Measurements from ENCODE around the gene SMYD5. TPM values are rescaled to one million over a fixed set of nuclear protein-coding genes. Genes with fewer than 3 reads are reported as not detected.

Gene SMYD5
- total RNA-seq, 1 experiment from 2014 or later = 37.4 TPM

DNA sequence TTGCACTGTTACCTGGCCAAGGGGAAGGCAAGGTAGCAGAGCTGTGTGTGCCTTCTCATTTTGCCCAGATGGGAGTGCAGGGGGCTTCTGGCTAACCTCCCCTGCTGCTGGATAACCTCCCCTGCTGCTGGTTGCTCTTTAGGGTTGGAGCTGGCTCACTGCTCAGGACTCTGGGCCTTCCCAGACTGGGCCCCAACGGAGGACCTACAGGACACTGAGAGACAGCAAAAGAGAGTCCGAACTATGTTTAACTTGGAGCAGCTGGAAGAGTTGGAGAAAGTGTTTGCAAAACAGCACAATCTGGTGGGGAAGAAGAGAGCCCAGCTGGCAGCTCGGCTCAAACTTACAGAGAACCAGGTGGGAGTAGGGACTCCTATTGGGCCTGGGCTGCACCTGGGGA, 5.8 kb upstream of the SMYD5 start:
- CTCF ChIA-PET = no interaction called here
- H3K4me3 ChIP-seq (replicated peaks in 1 of 2; ENCODE audit: low read depth in 1 of 2, low read length in 2 of 2) = no peak overlapping the region
- no peaks in the 10 kb centered on the region for H3K27me3 ChIP-seq (ENCODE audit: insufficient read depth, low read length)
- intact Hi-C loops (cut with micrococcal nuclease) = no loop called here
- H3K27ac ChIP-seq (ENCODE audit: low read depth, low read length) = no peak overlapping the region
- no peak overlapping the region for H2AFZ ChIP-seq (ENCODE audit: low read depth, low read length, poor library complexity, severe bottlenecking)
- RAD21 ChIA-PET (ENCODE audit: low non-redundant PET in 1 of 2, low total read pairs in 2 of 2, uncharacterized antibody in 2 of 2, unreplicated experiment in 2 of 2) = no interaction called here
- TF ChIP-seq EZH2phosphoT487 (IDR thresholded peaks at IDR 0.05; ENCODE audit: borderline replicate concordance) = no peak
- TF ChIP-seq ZBTB33 (IDR thresholded peaks at IDR 0.05; ENCODE audit: extremely low read depth, insufficient replicate concordance, low read length) = no peak
- no peak for TF ChIP-seq TCF7L2 (IDR thresholded peaks at IDR 0.05; ENCODE audit: borderline replicate concordance, extremely low read depth, insufficient read depth, insufficient read length)
- TF ChIP-seq JUND (IDR thresholded peaks at IDR 0.05) = no peak
- no peak for TF ChIP-seq CEBPB (IDR thresholded peaks at IDR 0.05; ENCODE audit: low read depth)
- no peak for TF ChIP-seq CBX3 (IDR thresholded peaks at IDR 0.05; ENCODE audit: low read depth)
- no peak for TF ChIP-seq RAD21 (IDR thresholded peaks at IDR 0.05; ENCODE audit: low read depth)
- no peak for TF ChIP-seq EZH2 (IDR thresholded peaks at IDR 0.05)
- TF ChIP-seq SRF (IDR thresholded peaks at IDR 0.05; ENCODE audit: low read depth) = no peak
- TF ChIP-seq FOSL1 (IDR thresholded peaks at IDR 0.05; ENCODE audit: low read depth) = no peak
- TF ChIP-seq ELF1 (IDR thresholded peaks at IDR 0.05; ENCODE audit: borderline replicate concordance, low read depth) = no peak
- TF ChIP-seq ZFX (IDR thresholded peaks at IDR 0.05) = no peak
- no peak for ATAC-seq
- H3K4me1 ChIP-seq (ENCODE audit: control insufficient read depth in 1 of 2, insufficient read depth in 2 of 2, low read length in 2 of 2) = peaks cover 0 to 17% of the 10 kb centered on the region in 2 experiments; a peak in 3 of 4 replicates
- POLR2A ChIA-PET = no interaction called here
- no peaks in the 10 kb centered on the region for H3K79me2 ChIP-seq (ENCODE audit: insufficient read depth, low read length)
- no peaks in the 10 kb centered on the region for H3K9me3 ChIP-seq (ENCODE audit: control insufficient read depth in 1 of 2, insufficient read depth in 1 of 2, low read depth in 1 of 2, low read length in 2 of 2)
- no peaks in the 10 kb centered on the region for H4K20me1 ChIP-seq (ENCODE audit: insufficient read depth)
- no TSS peak for BruUV-seq (replicated peaks)
- no peaks in the 10 kb centered on the region for H3K9me2 ChIP-seq (ENCODE audit: insufficient read depth)
- no peaks in the 10 kb centered on the region for H3K36me3 ChIP-seq (ENCODE audit: control insufficient read depth in 1 of 2, insufficient read depth in 2 of 2, low read length in 2 of 2)
- no peak for DNase-seq (ENCODE audit: low read depth, low spot score)
- no peak overlapping the region for H3K4me2 ChIP-seq (ENCODE audit: low read length)
- H3K9ac ChIP-seq (ENCODE audit: low read length) = no peak overlapping the region
